Fibroblast of lung (primary cell): ENCODE measurements around the gene SNX5. TPM values are rescaled to one million over a fixed set of nuclear protein-coding genes. Genes with fewer than 3 reads are reported as not detected.

Experiments
- DNase-seq, 2 donors: peaks; one replicate each; pipeline versions ENCODE4 v3.0.0 to v3.0.0-alpha.2; 2010; ENCODE audit warnings: low read depth in 2 of 2
- H2AFZ ChIP-seq: 2 replicates; pipeline ENCODE4 v1.5.1; 2012; ENCODE audit warnings: low read length, control low read depth, inconsistent platforms
- H3K27ac ChIP-seq: 2 replicates; pipeline ENCODE4 v1.5.1; 2011; ENCODE audit warnings: low read length, control low read depth; ENCODE audit not compliant: insufficient read depth
- H3K27me3 ChIP-seq: 2 replicates; pipeline ENCODE4 v1.5.1; 2011; ENCODE audit warnings: mild to moderate bottlenecking, low read length; ENCODE audit not compliant: control insufficient read depth, insufficient read depth
- H3K36me3 ChIP-seq: 2 replicates; pipeline ENCODE4 v1.5.1; 2011; ENCODE audit warnings: low read length; ENCODE audit not compliant: control insufficient read depth, insufficient read depth
- H3K4me1 ChIP-seq: 2 replicates; pipeline ENCODE4 v1.5.1; 2011; ENCODE audit warnings: low read length; ENCODE audit not compliant: control insufficient read depth, insufficient read depth; ENCODE audit errors: extremely low read depth
- H3K4me2 ChIP-seq: 2 replicates; pipeline ENCODE4 v1.5.1; 2011; ENCODE audit warnings: low read length, control low read depth; ENCODE audit not compliant: insufficient read depth; ENCODE audit errors: extremely low read depth
- H3K4me3 ChIP-seq, 4 experiments: fragments of 200-600 bp in 1 of 4; sonication (generic) in 1 of 4; replicated peaks in 1 of 4; 2 replicates each; pipeline ENCODE4 v1.5.1; 2011 to 2016; ENCODE audit warnings: low read length in 4 of 4, low read depth in 3 of 4, mild to moderate bottlenecking in 3 of 4, control low read depth in 2 of 4, inconsistent platforms in 1 of 4, mixed read lengths in 1 of 4; ENCODE audit not compliant: insufficient read depth in 1 of 4; ENCODE audit errors: control extremely low read depth in 1 of 4
- H3K79me2 ChIP-seq: 2 replicates; pipeline ENCODE4 v1.5.1; 2012; ENCODE audit warnings: mild to moderate bottlenecking, low read length, inconsistent platforms; ENCODE audit not compliant: control insufficient read depth, insufficient read depth
- H3K9ac ChIP-seq: 2 replicates; pipeline ENCODE4 v1.5.1; 2011; ENCODE audit warnings: mild to moderate bottlenecking, low read length, control low read depth; ENCODE audit not compliant: insufficient read depth
- H3K9me3 ChIP-seq: 2 replicates; pipeline ENCODE4 v1.5.1; 2012; ENCODE audit warnings: low read depth, low read length; ENCODE audit not compliant: control insufficient read depth, insufficient read depth
- H4K20me1 ChIP-seq: 2 replicates; pipeline ENCODE4 v1.5.1; 2011; ENCODE audit warnings: low read length; ENCODE audit not compliant: control insufficient read depth, insufficient read depth; ENCODE audit errors: extremely low read depth
- EZH2 ChIP-seq: IDR thresholded peaks from 2 replicates; pipeline ENCODE4 v1.5.1; 2012; ENCODE audit warnings: low read length, control low read depth, mild to moderate bottlenecking; ENCODE audit errors: missing control alignments
- polyA plus RNA-seq, 2 donors: library from polyadenylated mRNA; depleted of rRNA in 1 of 2; stranded (reverse) in 1 of 2; unstranded in 1 of 2; fragments of >200 nt; gene quantifications; 2 replicates each; pipeline ENCODE4 v1.2.1, GENCODE V29; 2011 to 2012; ENCODE audit warnings: missing spikeins in 1 of 2
- total RNA-seq: library from RNA; depleted of rRNA; stranded (reverse); fragments of >200 nt; gene quantifications from 2 replicates; pipeline ENCODE4 v1.2.1, GENCODE V29; 2014
- TF ChIP-seq, protein P1 (sequence below), 2 donors: IDR thresholded peaks in 1 of 2; conservative IDR thresholded peaks in 1 of 2; 1 replicate in 1 of 2; 2 replicates in 1 of 2; pipeline ENCODE4 v1.5.1; 2011 to 2012; ENCODE audit warnings: low read length in 2 of 2, control low read depth in 1 of 2, inconsistent platforms in 1 of 2, low read depth in 1 of 2, mild to moderate bottlenecking in 1 of 2

SNX5 gene
- total and polyA plus RNA-seq, 2 donors (not counting 1 experiment from before 2014, with no cell fraction given), result 73.5 to 127 TPM

DNA sequence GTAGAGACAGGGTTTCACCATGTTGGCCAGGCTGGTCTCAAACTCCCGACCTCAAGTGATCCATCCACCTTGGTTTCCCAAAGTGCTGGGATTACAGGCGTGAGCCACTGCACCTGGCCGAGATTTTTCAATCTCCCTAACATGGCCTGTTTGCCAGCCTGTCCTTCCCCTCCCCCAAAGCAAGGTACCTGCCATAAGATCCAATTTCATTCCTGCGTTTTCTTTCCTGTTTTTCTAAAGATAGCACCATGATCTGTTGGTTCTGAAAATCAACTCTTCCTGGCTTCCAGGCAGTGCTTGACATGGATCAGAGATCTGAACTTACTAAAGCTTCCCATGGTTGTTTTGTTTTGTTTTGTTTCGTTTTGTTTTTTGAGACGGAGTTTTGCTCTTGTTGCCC lies 7.7 kb upstream of the SNX5 start:
- Histone ChIP-seq H3K36me3 (no peaks in the 10 kb centered on the region), H3K9me3 (no peaks in the 10 kb centered on the region), H4K20me1 (no peaks in the 10 kb centered on the region), H3K79me2 (peaks cover 28% of the 10 kb centered on the region), H3K9ac (no peak overlapping the region), H3K4me1 (no peaks in the 10 kb centered on the region), H2AFZ (no peak overlapping the region), H3K27me3 (no peaks in the 10 kb centered on the region), H3K4me2 (no peak overlapping the region), H3K27ac (no peak overlapping the region), H3K4me3 (no peak overlapping the region)
- DNase-seq, result no peak
- TF ChIP-seq, protein P1, sequence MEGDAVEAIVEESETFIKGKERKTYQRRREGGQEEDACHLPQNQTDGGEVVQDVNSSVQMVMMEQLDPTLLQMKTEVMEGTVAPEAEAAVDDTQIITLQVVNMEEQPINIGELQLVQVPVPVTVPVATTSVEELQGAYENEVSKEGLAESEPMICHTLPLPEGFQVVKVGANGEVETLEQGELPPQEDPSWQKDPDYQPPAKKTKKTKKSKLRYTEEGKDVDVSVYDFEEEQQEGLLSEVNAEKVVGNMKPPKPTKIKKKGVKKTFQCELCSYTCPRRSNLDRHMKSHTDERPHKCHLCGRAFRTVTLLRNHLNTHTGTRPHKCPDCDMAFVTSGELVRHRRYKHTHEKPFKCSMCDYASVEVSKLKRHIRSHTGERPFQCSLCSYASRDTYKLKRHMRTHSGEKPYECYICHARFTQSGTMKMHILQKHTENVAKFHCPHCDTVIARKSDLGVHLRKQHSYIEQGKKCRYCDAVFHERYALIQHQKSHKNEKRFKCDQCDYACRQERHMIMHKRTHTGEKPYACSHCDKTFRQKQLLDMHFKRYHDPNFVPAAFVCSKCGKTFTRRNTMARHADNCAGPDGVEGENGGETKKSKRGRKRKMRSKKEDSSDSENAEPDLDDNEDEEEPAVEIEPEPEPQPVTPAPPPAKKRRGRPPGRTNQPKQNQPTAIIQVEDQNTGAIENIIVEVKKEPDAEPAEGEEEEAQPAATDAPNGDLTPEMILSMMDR (conservative IDR thresholded peaks at IDR 0.05 in 1 of 2, IDR thresholded peaks at IDR 0.05 in 1 of 2; ENCODE audit: low read depth in 1 of 2, low read length in 2 of 2), result no peak
- no peak for TF ChIP-seq EZH2

DNA sequence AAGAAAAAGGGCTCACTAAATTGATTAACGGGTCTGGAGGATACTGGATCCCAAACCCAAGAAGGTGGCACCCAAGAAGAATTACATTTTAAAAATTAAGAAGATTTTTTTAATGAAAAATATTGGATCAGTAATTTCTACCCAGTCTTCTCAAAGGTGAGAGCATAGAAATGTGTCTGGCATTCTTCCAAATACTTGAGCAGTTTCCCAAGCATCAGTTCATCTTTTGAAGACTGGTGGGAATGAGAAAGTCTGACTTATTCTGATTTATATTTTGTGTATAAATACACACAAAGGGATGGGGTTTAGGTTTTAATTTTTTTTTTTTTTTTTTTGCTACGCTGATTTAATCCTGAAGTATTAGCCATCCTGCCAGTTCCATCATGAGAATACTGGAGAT lies 3.5 kb upstream of the SNX5 start:
- no peak overlapping the region for H3K27ac ChIP-seq
- no peaks in the 10 kb centered on the region for H3K27me3 ChIP-seq
- H3K4me1 ChIP-seq, result no peaks in the 10 kb centered on the region
- no peaks in the 10 kb centered on the region for H3K36me3 ChIP-seq
- peak in 1 of 2 donors; percentile 36 for DNase-seq
- no peaks in the 10 kb centered on the region for H3K9me3 ChIP-seq
- peaks cover 55% of the 10 kb centered on the region for H3K79me2 ChIP-seq
- H4K20me1 ChIP-seq, result no peaks in the 10 kb centered on the region
- no peak overlapping the region for H2AFZ ChIP-seq
- no peak for TF ChIP-seq EZH2
- TF ChIP-seq, protein P1 (conservative IDR thresholded peaks at IDR 0.05 in 1 of 2, IDR thresholded peaks at IDR 0.05 in 1 of 2; ENCODE audit: low read depth in 1 of 2, low read length in 2 of 2), result no peak
- H3K4me3 ChIP-seq, result peak overlapping the region; percentile 2 to 95 (median 54)
- H3K9ac ChIP-seq, result no peak overlapping the region
- H3K4me2 ChIP-seq, result peak overlapping the region; percentile 85

DNA sequence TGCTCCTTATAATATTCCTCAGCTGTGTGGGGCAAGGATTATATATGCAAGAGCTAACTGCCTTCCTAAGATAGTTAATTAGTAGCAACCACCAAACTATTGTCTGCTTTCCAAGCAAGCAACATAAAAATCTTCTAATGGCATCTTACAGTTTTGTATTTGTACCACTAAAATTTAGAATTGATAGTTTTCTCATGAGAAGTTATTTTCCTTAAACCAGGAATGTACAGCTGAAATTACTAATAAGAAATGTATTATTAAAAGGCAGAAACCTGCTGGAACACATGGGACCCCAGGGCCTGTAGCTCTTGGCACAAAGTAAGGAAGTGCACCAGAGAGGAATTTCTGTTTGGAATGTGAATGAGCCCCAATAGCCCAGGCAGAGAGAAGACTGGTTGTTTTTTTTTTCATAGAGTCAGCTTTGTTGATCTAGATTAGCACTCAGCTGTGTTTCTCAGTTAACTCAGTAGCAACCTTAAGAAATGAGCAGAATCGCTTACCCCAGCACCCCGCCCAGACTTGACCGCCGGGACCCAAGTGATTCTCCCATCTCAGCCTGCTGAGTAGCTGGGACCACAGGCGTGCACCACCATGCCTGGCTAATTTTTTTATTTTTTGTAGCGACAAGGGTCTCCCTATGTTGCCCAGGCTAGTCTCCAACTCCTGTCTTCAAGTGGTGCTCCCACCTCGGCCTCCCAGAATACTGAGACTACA lies 2.9 kb upstream of the SNX5 start:
- Histone ChIP-seq H3K27ac (no peak overlapping the region), H3K36me3 (no peaks in the 10 kb centered on the region), H3K27me3 (no peaks in the 10 kb centered on the region), H3K9ac (no peak overlapping the region), H4K20me1 (no peaks in the 10 kb centered on the region), H3K4me3 (peak overlapping the region; percentile 14 to 95 (median 80)), H2AFZ (no peak overlapping the region), H3K9me3 (no peaks in the 10 kb centered on the region), H3K4me2 (peak overlapping the region; percentile 85), H3K79me2 (peaks cover 62% of the 10 kb centered on the region), H3K4me1 (no peaks in the 10 kb centered on the region)
- peak; percentile 37 to 83 for DNase-seq
- no peak for TF ChIP-seq EZH2
- TF ChIP-seq, protein P1 (conservative IDR thresholded peaks at IDR 0.05 in 1 of 2, IDR thresholded peaks at IDR 0.05 in 1 of 2; ENCODE audit: low read depth in 1 of 2, low read length in 2 of 2), result no peak
